GM19193 (cell line): ENCODE results near the gene LRFN4.

Experiments
- POLR2A ChIP-seq: IDR thresholded peaks from 4 replicates; pipeline ENCODE4 v1.6.1; 2011; ENCODE audit not compliant: insufficient read depth, insufficient read length; ENCODE audit errors: extremely low read depth

Gene LRFN4

DNA sequence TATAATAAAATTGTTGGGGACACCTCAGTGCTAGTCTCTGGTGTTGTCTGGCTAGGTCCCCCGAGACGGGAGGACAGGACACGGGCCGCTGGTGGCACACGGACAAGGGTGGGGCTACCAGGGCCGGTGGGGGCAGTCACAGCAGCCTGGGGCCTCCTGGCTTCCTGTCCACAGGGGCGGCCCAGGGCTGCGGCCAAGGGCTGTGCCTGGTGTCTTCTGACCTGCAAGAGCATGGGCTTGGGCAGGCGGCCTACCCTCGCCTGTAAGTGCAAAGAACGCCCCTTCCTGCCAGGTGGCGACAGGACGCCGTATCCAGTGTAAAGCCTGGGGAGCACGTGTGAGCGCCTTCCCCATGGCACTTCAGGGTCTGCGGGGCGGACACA, 3.6 kb downstream of the LRFN4 start:
- TF ChIP-seq POLR2A, result no peak

DNA sequence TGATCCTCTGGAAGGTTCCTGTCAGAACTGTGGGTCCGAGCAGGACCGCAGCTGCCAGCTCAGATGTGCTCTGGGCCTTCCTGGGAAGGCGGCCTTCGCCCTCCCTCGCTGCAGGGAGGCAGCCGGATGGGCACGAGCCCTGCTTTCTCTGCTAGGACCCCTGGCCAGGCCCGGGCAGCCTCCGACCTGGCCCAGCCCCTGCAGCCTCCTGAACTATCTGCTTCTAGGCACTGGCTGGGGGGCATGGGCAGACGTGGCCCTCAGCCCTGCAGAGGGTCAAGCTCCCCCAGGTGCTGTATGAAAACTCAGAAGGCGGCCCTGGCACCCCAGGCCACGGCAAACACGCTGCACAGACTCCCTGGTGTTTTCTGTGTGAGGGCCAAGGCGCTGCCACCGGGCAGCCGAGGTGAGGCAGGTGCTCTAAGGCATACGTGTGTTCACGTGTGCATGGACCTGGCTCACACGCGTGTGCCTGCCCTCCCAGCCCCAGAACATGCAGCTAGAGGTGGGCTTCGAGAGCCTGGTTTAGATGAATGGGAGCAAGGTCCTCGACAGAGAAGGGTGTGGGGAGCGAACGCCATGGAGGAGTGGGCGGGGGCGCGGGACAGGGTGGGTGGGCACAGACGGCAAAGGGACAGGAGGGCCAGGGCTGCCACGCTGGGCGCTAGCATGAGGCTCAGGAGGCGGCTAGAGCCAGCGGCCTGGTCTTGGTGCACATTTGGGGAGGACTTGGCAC, 4.3 kb downstream of the LRFN4 start:
- TF ChIP-seq POLR2A, result no peak

DNA sequence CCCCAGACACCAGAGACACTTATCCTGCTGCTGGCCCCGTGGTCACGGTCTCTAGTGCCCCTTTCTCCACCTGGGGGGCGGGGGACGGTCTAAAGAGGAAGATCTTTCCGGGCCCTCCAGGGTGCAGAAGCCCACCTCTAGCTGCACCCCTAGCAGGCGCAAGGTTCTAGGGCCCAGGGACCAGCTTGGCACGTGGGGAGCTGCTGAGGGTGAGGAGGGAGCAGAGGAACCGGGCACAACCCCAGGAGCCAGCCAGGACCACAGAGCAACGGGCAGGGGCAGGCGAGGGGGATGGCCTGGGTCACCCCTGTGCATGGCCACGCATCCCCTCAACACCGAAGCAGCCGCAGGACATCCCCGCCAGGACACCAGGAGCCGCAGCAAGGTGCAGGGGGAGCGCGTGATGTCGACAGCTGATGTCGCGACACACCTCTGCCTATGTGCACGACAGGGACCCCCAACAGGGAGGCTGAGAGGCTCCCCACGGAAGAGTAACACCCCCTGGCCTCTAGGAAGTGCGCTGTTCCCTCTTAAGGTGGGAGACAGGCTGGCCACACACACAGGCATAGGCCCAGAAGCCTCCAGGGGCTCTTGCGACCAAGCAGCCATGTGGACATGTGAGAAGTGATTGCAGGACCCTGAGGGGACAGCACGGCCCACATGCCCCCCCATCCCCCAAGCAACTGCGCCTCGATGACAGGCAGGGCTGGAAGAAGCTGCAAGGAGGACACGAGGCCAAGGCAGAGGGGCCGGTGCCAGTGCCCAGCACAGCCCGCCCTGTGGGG, 5.1 kb downstream of the LRFN4 start:
- no peak for TF ChIP-seq POLR2A

DNA sequence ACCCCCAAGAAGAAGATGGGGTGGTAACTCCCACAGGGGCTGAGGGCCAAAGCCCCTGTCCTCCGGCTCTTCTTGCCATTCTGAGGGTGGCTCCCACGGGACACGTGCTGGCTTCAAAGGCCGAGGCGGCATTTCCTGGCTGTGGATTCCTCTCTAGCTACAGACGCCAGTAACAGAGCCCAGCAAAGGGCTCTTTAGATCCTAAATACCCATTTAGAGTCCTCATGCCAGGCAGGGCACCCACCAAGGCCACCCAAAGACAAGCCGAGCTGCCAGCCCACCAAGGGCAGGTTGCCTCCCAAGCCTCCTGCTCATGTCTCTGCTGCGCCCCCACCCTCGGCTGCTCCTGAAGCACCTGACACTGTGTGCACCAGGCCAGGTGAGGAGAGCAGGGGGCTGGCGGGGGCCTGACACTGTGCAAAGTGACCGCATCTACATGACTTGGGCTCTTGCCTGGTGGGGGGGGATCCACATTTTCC, 5.7 kb downstream of the LRFN4 start:
- TF ChIP-seq POLR2A, result no peak

DNA sequence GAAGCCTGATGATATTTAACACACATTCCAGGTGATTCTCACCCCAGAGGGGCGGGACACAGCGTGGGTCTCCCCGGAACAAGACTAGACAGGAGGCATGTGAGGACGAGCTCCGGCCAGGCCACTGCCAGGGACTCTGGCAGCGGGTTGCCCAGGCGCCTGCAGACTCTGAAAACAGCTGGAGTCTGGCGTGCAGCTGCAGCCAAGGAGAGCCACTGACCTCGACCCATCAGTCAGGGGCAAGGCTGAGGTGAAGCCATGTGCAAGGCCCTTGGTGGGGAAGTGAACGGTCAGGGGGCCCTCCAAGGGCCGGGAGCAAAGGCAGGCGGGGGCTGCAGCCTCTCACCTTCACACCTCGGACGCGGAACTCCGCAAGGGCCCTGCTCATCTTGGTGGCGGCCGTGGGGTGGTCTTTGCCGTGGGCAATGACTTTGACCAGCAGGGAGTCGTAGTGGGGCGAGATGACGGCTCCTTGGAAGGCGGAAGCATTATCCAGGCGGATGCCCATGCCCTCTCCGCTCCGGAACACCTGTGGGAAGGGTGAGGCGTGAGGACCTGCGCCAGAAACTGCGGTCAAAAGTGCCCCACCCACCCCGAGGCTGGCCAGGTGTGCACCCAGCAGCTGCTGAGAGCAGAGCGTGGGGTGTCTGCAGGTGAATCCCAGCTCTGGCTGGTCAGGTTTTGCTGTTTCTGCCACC, 6.7 kb downstream of the LRFN4 start:
- no peak for TF ChIP-seq POLR2A

DNA sequence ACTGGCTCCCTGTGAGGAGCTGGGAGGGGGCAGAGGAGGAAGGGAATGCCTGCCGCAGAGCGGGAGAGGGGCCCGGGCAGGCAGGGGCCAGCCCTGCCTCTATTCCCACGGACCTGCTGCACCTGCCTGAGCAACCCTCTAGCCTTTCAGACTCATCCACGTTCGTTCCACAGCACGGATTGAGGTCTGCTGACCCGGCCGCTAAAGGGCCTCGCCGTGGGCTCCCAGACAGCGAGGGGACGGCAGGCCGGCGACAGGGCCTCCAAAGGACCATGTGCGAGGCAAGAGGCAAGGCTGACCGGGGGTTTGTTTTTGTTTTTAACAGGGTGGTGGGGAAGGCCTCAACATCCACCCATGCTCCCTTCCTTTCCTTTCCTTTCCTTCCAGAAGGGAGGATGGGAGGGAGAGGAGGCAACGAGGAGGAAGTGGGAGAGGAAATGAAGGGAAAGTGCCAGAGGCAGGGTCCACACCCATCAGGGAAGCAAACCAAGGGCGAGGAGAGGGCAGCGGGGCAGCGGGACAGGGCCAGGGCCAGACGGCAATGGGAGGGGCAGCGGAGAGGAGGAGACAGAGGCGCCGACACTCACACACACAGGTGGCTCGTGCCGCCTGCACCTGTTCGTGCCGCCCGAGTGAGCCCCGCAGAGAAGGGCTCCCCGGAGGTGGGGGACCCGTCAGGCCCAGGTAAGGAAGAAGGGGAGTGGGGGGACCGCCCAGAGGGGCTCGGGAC, 7.5 kb downstream of the LRFN4 start:
- TF ChIP-seq POLR2A, result no peak

DNA sequence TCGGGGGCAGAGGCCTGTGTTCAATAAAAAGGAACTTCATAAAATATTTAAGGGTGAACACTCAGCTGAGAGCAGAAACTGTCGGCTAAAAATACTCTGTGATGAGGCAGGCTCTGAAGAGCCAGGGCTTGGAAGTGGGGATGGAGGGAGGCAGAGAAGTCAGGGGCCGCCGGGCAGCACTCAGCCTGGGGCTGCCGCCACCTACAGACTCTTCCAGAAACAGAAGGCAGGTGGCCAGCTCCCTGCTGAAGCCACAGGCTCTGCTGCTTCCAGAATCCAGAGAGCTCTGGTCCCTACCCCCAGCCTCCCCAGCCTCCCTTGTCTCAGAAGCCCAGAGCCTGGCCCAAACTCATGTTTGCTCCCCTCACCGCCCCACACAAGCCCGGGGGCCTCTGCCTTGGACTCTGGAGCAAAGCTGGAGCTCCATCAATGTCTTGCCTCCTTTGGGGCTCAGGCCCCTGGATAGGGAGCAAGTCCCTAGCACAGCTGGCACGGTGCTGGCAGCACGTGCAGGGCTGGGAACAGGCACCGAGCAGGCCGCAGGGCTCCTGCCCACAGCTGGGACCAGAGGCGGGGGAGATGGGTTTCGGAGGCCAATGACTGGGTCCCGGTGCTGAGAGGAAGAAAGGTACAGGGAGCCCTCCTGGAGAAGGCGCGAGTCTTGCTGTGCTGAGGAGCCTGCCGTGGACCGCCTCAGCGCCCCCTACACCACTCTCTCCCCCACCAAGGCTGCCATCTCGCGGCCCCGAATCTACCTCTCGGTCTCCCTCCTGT, 8.2 kb downstream of the LRFN4 start:
- TF ChIP-seq POLR2A, result no peak

DNA sequence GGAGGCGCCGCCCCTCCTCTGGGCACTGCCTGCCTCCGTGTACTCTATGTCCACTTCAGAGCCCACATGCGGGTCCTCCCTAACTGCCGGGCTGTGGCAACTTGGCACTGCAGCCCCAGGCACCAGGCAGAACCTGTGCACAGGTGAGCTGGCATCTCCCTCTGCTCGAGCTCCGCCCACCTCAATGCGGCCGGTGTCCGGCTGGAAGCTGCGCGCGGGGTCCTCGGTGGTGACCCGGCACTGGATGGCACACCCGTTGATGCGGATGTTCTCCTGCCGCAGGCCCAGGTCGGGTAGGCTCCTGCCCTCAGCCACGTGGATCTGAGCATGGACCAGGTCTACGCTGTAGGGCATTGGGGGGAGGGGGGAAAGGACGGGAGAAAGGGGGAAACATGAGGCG, 9.1 kb downstream of the LRFN4 start:
- no peak for TF ChIP-seq POLR2A

DNA sequence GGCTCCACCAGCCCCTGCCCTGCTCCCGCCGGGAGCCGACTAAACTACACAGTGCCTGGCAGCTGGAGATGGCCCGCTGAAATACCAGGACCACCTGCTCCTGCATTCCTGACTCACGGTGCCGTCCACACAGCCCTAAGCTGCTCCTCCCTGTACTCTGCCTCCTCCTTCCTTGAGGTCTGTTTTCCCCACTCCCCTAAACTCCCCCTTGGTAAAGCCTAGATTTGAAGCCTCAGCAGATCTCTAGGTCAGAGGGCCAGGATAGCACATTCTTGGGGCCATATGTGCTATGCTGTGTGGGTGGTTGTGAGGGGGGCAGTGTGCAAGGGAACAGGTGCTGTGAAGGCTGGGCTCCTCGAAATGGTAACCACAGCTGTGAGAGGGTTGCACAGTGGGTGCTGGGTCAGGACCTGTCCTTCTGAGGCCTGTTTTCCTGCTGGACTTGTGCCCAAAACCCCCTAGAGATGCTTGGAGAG, 9.7 kb downstream of the LRFN4 start:
- no peak for TF ChIP-seq POLR2A

DNA sequence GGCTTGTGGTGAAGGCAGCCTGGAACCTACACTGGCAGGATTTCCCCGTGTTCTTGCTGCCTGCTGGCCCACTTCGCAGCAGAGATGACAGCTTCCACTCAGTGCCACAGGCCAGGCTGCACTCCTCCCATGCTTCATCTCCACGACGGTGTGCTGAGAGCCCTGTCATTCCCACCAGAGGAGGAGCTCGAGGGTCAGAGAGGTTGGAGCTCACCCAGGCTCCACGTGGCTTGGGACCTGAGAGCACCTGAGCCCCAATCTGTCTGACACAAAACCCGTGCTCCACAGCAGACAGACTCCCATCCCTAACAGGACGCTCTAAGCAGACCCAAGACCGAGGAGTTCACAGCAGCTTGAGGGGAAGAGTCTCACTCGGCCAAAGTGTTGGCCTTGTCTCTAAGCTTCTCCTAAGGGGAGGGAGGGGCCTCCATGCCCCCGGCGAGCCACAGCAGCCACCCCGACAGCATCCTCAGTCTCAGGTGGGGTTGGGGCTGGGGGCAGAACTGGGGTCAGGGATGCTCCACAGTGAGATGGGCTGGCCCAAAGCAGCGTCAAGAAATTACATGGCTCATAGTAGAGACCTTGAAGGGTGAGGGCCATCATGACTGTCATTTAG, 10.7 kb downstream of the LRFN4 start:
- no peak for TF ChIP-seq POLR2A

DNA sequence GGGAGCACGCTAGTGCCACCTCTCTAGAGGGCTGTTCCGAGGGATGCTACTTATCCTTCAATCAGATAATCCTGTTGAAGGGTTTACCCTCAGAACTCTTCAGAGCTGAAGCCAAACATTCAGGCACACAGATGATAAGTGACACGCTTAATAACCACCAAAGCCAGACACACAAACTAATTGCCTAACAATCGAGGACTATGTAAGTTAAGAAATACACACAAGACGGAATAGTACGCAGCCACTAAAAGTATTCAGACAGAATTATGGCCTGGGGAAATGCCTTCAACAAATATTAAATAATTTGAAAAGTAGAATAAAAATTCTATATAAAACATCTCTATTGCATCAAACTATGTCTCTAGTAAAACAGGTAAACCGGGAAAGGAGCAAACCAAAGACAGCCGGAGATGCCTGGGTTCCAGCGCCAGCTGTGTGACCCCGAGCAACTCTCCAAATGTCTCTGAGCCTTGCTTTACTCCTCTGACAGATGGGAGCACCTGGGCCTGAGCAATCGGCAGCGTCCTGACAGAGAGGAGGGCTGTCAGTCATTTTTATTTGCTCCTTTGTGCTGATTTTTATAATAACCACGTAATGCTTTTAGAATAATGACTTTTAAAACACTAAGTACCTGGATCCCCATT, 11.3 kb downstream of the LRFN4 start:
- TF ChIP-seq POLR2A, result no peak

DNA sequence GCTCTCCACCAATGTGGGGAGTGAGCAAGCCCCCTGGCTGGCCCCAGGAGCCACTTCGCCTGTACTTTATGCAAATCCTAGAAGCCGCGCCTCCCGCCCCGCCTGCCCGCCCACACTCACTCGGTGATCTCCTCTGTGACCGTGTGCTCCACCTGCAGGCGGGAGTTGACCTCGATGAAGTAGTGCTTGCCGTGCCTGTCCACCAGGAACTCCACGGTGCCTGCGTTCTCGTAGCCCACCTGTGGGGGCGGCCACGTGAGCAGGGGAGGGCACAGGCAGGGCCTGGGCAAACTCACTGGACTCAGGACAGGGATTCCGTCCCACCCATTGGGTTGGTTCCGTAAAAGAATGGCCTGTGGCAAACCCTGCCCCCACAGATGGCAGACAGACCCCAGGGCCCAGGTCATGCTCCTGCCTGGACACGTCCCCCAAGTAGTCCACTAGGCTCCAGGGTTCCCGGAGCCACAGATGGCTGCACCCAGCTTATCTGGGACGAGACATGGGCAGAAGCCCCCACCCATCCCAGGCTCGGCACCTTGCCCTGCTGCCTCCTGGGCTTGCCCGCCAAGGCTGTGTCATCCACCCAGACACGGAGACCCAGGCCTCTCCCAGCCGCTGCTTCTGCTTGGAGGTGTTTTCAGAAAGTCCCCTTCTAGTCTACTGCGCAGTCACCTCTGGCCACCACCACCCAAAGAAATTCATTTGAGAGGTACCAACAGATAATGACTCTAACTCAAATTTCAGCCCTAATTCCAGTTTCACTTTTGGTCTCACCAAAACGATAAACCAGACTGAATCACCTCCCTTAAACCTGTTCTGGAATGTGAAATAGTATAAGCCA, 12.1 kb downstream of the LRFN4 start:
- no peak for TF ChIP-seq POLR2A
